Osteocyte (in vitro differentiated cells): Measurements from ENCODE around the gene ELOVL5. TPM values are rescaled to one million over a fixed set of nuclear protein-coding genes. Genes with fewer than 3 reads are reported as not detected.

Experiments
- DNase-seq: peaks from one replicate; pipeline ENCODE4 v3.0.0; 2021; ENCODE audit warnings: mixed read lengths; ENCODE audit not compliant: unreplicated experiment; ENCODE audit errors: extremely low spot score
- H3K27ac Mint-ChIP-seq: one replicate; pipeline ENCODE4 v1.8.0; 2021; ENCODE audit warnings: mild to moderate bottlenecking, mixed read lengths; ENCODE audit not compliant: unreplicated experiment
- H3K27me3 Mint-ChIP-seq: one replicate; pipeline ENCODE4 v1.8.0; 2021; ENCODE audit warnings: mixed read lengths; ENCODE audit not compliant: unreplicated experiment
- H3K36me3 Mint-ChIP-seq: one replicate; pipeline ENCODE4 v1.8.0; 2021; ENCODE audit warnings: mixed read lengths; ENCODE audit not compliant: unreplicated experiment
- H3K4me1 Mint-ChIP-seq: one replicate; pipeline ENCODE4 v1.8.0; 2021; ENCODE audit warnings: mixed read lengths; ENCODE audit not compliant: unreplicated experiment
- H3K4me3 Mint-ChIP-seq: one replicate; pipeline ENCODE4 v1.8.0; 2021; ENCODE audit warnings: mild to moderate bottlenecking, moderate library complexity, mixed read lengths; ENCODE audit not compliant: unreplicated experiment
- H3K9me3 Mint-ChIP-seq: one replicate; pipeline ENCODE4 v1.8.0; 2021; ENCODE audit warnings: mixed read lengths; ENCODE audit not compliant: unreplicated experiment
- CTCF ChIP-seq: fragments of 200-600 bp; sonication (generic); IDR thresholded peaks from 2 replicates; pipeline ENCODE4 v1.5.0; 2021; ENCODE audit warnings: antibody characterized with exemption, mild to moderate bottlenecking, moderate library complexity
- total RNA-seq: library from RNA; stranded (reverse); gene quantifications from 2 replicates; pipeline ENCODE4 v1.2.1, GENCODE V29; 2021

Gene ELOVL5
- total RNA-seq, 1 donor from 2014 or later = 89.4 TPM

DNA sequence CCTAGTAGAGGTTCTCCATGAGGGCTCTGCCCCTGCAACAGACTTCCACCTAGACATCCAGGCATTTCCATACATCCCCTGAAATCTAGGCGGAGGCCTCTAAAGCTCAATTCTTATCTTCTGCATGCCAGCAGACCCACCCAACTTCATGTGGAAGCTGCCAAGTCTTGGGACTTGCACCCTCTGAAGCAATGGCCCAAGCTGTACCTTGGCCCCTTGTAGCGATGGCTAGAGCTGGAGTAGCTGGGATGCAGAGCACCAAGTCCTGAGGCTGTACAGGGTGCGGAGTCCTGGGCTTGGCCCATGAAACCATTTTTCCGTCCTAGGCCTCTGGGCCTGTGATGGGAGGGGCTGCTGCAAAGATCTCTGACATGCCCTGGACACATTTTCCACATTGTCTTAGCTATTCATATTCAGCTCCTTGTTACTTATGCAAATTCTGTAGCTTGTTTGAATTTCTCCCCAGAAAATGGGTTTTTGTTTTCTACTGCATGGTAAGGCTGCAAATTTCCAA lies 17.4 kb upstream of the ELOVL5 start:
- Mint-ChIP-seq H3K36me3 (no peaks in the 10 kb centered on the region), H3K4me1 (no peaks in the 10 kb centered on the region), H3K27me3 (peaks cover 5% of the 10 kb centered on the region), H3K4me3 (no peak overlapping the region), H3K27ac (no peak overlapping the region), H3K9me3 (peaks cover 4% of the 10 kb centered on the region)
- DNase-seq = no peak
- TF ChIP-seq CTCF = no peak

GRCh38 chr6:53363341-53364079 lies 14.8 kb upstream of the ELOVL5 start:
- Mint-ChIP-seq H3K4me3 (no peak overlapping the region), H3K27me3 (peaks cover 5% of the 10 kb centered on the region), H3K36me3 (no peaks in the 10 kb centered on the region), H3K4me1 (peaks cover 15% of the 10 kb centered on the region), H3K9me3 (peaks cover 4% of the 10 kb centered on the region), H3K27ac (no peak overlapping the region)
- DNase-seq = no peak
- TF ChIP-seq CTCF = no peak

DNA sequence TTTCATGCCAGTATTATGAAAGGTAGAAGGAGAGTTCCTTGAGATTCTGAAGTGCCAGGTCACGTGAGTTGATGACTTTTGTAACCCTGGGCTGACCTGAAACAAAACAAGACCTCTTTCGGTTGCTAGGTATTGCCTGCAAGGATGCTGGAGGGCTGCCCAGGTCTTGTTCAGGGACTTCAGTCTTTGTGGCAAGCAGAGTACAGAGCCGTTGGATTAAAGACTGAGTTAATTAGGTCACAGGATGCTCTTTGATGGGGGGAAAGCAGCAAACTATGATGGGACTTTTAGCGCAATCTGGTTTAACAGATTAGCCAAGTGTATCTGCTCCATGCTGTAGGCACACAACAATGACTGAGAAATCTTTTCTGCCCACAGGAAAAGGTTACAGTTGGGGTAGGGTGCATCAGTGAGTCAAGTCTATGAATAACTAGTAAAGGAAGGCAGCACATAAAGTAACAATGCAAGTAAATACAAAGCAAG lies 12.8 kb upstream of the ELOVL5 start:
- no peaks in the 10 kb centered on the region for H3K27me3 Mint-ChIP-seq
- H3K4me3 Mint-ChIP-seq = no peak overlapping the region
- no peaks in the 10 kb centered on the region for H3K36me3 Mint-ChIP-seq
- peaks cover 16% of the 10 kb centered on the region for H3K4me1 Mint-ChIP-seq
- H3K27ac Mint-ChIP-seq = no peak overlapping the region
- no peak for TF ChIP-seq CTCF
- no peak for DNase-seq
- H3K9me3 Mint-ChIP-seq = no peaks in the 10 kb centered on the region

DNA sequence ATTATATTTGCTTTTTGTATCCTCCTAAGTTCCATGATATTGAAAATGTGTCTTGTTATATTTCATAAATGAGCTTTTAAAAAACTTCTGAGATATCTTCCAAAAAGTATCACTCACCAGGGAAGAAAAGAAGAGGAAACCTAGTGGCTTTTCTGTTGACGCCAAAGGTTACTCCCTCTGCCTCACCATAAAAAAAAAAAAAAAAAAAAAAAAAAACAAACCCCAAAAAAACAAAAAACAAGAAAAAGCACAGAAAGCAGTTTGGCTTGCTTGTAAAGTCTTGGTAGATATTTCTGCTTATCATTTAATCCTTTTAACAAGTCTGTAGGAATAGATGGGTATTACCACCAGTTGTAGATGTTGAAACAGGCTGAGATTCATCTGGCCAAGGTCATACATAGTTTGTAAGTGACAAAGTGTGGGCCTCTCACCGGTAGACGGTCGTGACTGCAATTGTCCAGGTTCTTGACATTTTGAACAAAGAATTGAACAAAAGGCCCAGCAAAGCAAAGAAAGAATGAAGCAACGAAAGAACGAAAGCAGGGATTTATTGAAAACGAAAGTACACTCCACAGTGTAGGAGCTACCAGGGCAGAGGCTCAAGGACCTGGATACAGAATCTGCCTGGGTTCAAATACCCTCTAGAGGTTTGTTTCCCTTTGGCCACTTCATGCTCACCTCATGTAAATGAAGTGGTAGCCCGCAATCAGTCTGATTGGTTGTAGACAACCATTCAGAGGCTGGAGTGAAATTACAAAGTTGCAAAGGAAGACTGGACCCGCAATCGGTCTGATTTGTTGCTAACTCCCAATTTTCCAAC lies 11.6 kb upstream of the ELOVL5 start:
- no peaks in the 10 kb centered on the region for H3K36me3 Mint-ChIP-seq
- peak overlapping the region; percentile 87 for H3K4me3 Mint-ChIP-seq

More for the DNA sequence above, 11.6 kb upstream of the ELOVL5 start:
- TF ChIP-seq CTCF = no peak
- Mint-ChIP-seq H3K4me1 (peaks cover 16% of the 10 kb centered on the region), H3K9me3 (no peaks in the 10 kb centered on the region), H3K27me3 (no peaks in the 10 kb centered on the region), H3K27ac (peak overlapping the region; percentile 97)
- DNase-seq = no peak
